PFSK-1 (cell line): ENCODE measurements around the gene ABCG1.

Experiments
- FOXP2 ChIP-seq: optimal IDR thresholded peaks from 2 replicates; pipeline ENCODE3; 2011; ENCODE audit warnings: borderline replicate concordance, control low read depth, inconsistent platforms; ENCODE audit not compliant: insufficient read depth; ENCODE audit errors: extremely low read length, extremely low read depth
- POLR2AphosphoS5 ChIP-seq: IDR thresholded peaks from 2 replicates; pipeline ENCODE4 v1.6.1; 2012; ENCODE audit warnings: low read depth, mild to moderate bottlenecking, control low read depth, low read length, moderate library complexity
- REST ChIP-seq, 2 experiments: IDR thresholded peaks; 2 replicates each; pipeline versions ENCODE4 v1.6.1 to v1.8.0; 2011 to 2012; ENCODE audit warnings: low read depth in 2 of 2, low read length in 2 of 2, control low read depth in 1 of 2, inconsistent platforms in 1 of 2, mild to moderate bottlenecking in 1 of 2, moderate library complexity in 1 of 2; ENCODE audit not compliant: insufficient read depth in 1 of 2
- SIN3A ChIP-seq: IDR thresholded peaks from 2 replicates; pipeline ENCODE4 v1.6.1; 2012; ENCODE audit warnings: mild to moderate bottlenecking, low read length, moderate library complexity, borderline replicate concordance; ENCODE audit not compliant: insufficient read depth
- TAF1 ChIP-seq: IDR thresholded peaks from 2 replicates; pipeline ENCODE4 v1.6.1; 2012; ENCODE audit warnings: low read length, control low read depth, borderline replicate concordance; ENCODE audit not compliant: insufficient read depth

Gene ABCG1

DNA sequence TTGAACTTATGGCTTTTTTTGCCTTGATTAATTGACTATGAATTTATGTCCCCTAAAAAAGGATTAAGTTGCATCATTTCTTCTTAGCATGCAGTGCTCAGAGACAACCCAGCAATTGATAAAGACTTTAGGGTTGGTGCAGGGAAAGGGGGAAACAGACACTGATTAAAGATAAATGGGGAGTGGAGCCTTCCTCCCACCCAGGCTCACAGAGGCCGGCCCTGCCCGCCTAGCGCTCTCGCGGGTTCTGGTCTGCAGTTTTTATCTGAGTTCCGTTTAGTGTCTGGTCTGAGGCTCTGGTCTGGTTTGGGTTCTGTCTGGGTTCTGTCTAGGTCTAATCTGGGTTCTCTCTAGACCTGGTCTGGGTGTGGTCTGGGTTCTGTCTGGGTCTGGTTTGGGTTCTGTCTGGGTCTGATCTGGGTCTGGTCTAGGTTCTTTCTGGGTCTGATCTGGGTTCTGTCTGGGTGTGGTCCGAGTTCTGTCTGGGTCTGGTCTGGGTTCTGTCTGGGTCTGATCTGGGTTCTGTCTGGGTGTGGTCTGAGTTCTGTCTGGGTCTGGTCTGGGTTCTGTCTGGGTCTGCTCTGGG is 48.1 kb downstream of the ABCG1 start:
- TF ChIP-seq TAF1 (no peak), FOXP2 (no peak), REST (IDR thresholded peaks at IDR 0.05; ENCODE audit: insufficient read depth in 1 of 2, low read depth in 2 of 2, low read length in 2 of 2) (no peak), POLR2AphosphoS5 (no peak), SIN3A (no peak)

DNA sequence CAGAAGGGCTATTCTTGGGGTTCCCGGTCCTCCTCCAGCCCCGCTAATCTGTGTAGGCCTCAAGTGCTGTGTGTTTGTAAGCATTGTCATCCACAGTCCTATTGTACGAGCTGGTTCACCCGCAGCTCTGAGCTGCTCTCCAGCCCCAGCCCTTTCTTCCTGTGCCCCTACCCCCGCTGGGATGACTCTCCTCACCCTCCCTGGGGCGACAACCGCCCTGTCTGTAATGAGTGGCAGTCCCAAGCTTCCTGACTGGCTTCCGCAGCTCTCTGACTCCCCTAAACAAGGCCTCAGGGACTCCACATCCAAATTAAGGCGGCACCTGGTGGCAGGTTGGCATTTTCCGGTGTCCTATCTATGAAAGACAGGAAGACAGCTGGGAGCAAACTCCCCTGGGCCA is 50.4 kb downstream of the ABCG1 start:
- no peak for TF ChIP-seq POLR2AphosphoS5
- no peak for TF ChIP-seq SIN3A
- TF ChIP-seq REST (IDR thresholded peaks at IDR 0.05; ENCODE audit: insufficient read depth in 1 of 2, low read depth in 2 of 2, low read length in 2 of 2) = no peak
- no peak for TF ChIP-seq TAF1

DNA sequence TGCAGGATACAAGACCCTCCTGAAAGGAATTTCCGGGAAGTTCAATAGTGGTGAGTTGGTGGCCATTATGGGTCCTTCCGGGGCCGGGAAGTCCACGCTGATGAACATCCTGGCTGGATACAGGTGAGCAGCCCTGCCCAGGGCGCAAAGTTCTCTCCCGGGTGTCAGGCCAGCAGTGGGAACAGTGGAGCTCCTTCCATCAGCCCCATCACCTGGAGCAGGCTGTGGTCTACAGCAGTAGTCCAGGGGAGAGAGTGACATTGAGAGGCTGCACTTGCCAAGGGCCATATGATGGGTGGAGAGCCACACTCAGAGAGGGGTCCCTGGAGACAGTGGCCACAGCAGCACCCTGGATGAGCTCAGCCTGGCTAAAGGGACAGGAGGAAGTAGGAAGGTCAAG is 52.1 kb downstream of the ABCG1 start:
- TF ChIP-seq TAF1 (no peak), REST (IDR thresholded peaks at IDR 0.05; ENCODE audit: insufficient read depth in 1 of 2, low read depth in 2 of 2, low read length in 2 of 2) (no peak), POLR2AphosphoS5 (no peak), SIN3A (no peak), FOXP2 (no peak)

- TF ChIP-seq REST (IDR thresholded peaks at IDR 0.05; ENCODE audit: insufficient read depth in 1 of 2, low read depth in 2 of 2, low read length in 2 of 2) = no peak
- no peak for TF ChIP-seq TAF1
- TF ChIP-seq POLR2AphosphoS5 = no peak
- no peak for TF ChIP-seq FOXP2
- TF ChIP-seq SIN3A = no peak
Observed at GRCh38 chr21:42272109-42272962, 53.4 kb downstream of the ABCG1 start.
